Panc1 (cell line): ENCODE data around the gene HSDL1.

Experiments
- CTCF ChIP-seq: fragments of 450-650 bp; IDR thresholded peaks from 2 replicates; pipeline ENCODE4 v1.5.1; 2017; ENCODE audit warnings: mild to moderate bottlenecking
- POLR2AphosphoS5 ChIP-seq: IDR thresholded peaks from 2 replicates; pipeline ENCODE4 v1.6.1; 2012; ENCODE audit warnings: mild to moderate bottlenecking, low read depth, low read length, moderate library complexity
- REST ChIP-seq, 2 experiments: IDR thresholded peaks; 2 replicates each; pipeline ENCODE4 v1.6.1; 2011 to 2012; ENCODE audit warnings: low read depth in 2 of 2, control low read depth in 1 of 2, low read length in 1 of 2, mild to moderate bottlenecking in 1 of 2, moderate library complexity in 1 of 2; ENCODE audit not compliant: insufficient read depth in 1 of 2
- SIN3A ChIP-seq: IDR thresholded peaks from 2 replicates; pipeline ENCODE4 v1.6.1; 2012; ENCODE audit warnings: low read depth, mild to moderate bottlenecking, low read length, moderate library complexity, borderline replicate concordance; ENCODE audit not compliant: insufficient read depth
- TCF7L2 ChIP-seq: IDR thresholded peaks from 2 replicates; pipeline ENCODE4 v1.6.1; 2011; ENCODE audit warnings: mild to moderate bottlenecking, low read depth, low read length, inconsistent platforms

GRCh38 chr16:84093120-84093878 lies 51.7 kb downstream of the HSDL1 start:
- TF ChIP-seq CTCF = no peak
- TF ChIP-seq POLR2AphosphoS5 = no peak
- TF ChIP-seq REST (IDR thresholded peaks at IDR 0.05; ENCODE audit: insufficient read depth in 1 of 2, low read depth in 2 of 2, low read length in 1 of 2) = no peak
- no peak for TF ChIP-seq TCF7L2
- TF ChIP-seq SIN3A = no peak
